K562 treated with DMSO at 1 percent for 4 hours (cell line): ENCODE results near the gene CLDN11. TPM values are rescaled to one million over a fixed set of nuclear protein-coding genes. Genes with fewer than 3 reads are reported as not detected.

ENCODE experiments used
- total RNA-seq: library from RNA; unstranded; fragments of 300-600 nt; gene quantifications from 2 replicates; pipeline ENCODE4 v1.2.3, GENCODE V29; 2022; ENCODE audit not compliant: insufficient read depth

CLDN11 gene
- 0.48 TPM in 1 of 2 replicates, not detected in the other for total RNA-seq

DNA sequence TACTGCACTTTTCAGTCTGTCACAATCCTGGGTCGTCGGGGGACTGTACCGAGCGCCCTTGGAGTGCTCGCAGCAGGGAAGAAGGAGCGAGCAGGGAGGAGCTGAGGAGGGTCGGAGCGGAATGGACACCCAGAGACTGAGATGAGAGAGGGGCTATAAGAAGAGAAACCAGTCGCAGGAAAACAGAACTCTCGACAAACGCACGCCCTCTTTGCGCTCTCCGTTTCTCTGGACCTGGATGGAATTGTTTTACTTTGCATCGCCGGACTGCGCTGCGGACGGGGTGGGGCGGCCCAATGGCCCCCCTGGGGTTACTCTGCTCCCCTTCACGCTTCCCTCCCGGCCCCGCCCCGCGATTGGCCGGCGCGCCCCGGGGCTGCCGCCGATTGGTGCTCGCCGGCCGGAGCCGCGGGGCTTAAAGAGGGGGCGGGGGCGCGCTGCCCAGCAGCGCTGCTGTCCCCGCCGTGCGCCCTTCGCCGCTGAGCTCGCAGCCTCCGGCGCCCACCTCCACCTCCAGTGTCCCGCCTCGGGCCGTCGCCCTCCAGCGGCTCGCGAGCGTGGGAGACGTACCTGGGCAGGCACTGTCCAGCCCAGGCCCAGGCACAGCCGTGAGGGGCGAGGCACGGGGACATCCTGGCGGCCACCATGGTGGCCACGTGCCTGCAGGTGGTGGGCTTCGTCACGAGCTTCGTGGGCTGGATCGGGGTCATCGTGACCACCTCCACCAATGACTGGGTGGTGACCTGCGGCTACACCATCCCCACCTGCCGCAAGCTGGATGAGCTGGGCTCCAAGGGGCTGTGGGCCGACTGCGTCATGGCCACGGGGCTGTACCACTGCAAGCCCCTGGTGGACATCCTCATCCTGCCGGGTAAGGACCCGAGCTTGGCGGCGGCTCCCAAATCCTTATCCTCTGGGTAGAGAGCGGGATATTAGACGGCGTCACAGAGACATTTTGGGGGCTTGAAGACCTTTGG, at the start of gene CLDN11:
CLDN11 (plus strand) TSS at position 447 of the 977 bp plus-strand sequence; CDS start at position 646, 199 bp downstream.

Other genes with a start within 250 kb of the CLDN11 start
- 16.6 and 16.7 TPM in 2 replicates for gene PHC3, start 237.1 kb upstream of the CLDN11 start, total RNA-seq
- gene PRKCI, start 196.4 kb upstream of the CLDN11 start, total RNA-seq: 18.5 and 19.1 TPM in 2 replicates
- 18.0 and 18.8 TPM in 2 replicates for gene SKIL, start 61.2 kb upstream of the CLDN11 start, total RNA-seq
- not detected in 2 replicates for gene SLC7A14, start 167.2 kb downstream of the CLDN11 start, total RNA-seq